HepG2 (cell line): ENCODE data around the gene MTA1. TPM values are rescaled to one million over a fixed set of nuclear protein-coding genes. Genes with fewer than 3 reads are reported as not detected.
A peak's percentile ranks its signal among the peaks of the same experiment; 100 is the strongest.

ENCODE experiments used
- AFF4 ChIP-seq: sonication (generic); formaldehyde crosslinking; IDR thresholded peaks from 2 replicates; pipeline ENCODE4 v1.4.0; 2020; ENCODE audit warnings: missing genetic modification reagents
- CAMTA2 ChIP-seq: sonication (generic); formaldehyde crosslinking; IDR thresholded peaks from 2 replicates; pipeline ENCODE4 v1.4.0; 2020; ENCODE audit warnings: mild to moderate bottlenecking, missing genetic modification reagents, borderline replicate concordance
- DMAP1 ChIP-seq: IDR thresholded peaks from 2 replicates; pipeline ENCODE4 v1.6.1; 2016
- DNMT1 ChIP-seq: sonication (generic); formaldehyde crosslinking; IDR thresholded peaks from 2 replicates; pipeline ENCODE4 v1.5.1; 2020; ENCODE audit warnings: mild to moderate bottlenecking, missing genetic modification reagents
- DRAP1 ChIP-seq: IDR thresholded peaks from 2 replicates; pipeline ENCODE4 v1.6.1; 2016; ENCODE audit warnings: missing genetic modification reagents, missing compliant biosample characterization
- FOXO1 ChIP-seq: sonication (generic); formaldehyde crosslinking; IDR thresholded peaks from 2 replicates; pipeline ENCODE4 v1.4.0; 2020; ENCODE audit warnings: missing genetic modification reagents
- FOXO4 ChIP-seq: sonication (generic); formaldehyde crosslinking; conservative IDR thresholded peaks from 2 replicates; pipeline ENCODE4 v1.8.1; 2023; ENCODE audit warnings: missing genetic modification reagents
- GZF1 ChIP-seq: sonication (generic); formaldehyde crosslinking; IDR thresholded peaks from 2 replicates; pipeline ENCODE4 v1.5.1; 2020; ENCODE audit warnings: mild to moderate bottlenecking, missing genetic modification reagents
- IKZF4 ChIP-seq: sonication (generic); formaldehyde crosslinking; IDR thresholded peaks from 2 replicates; pipeline ENCODE4 v1.5.1; 2020; ENCODE audit warnings: borderline replicate concordance, mild to moderate bottlenecking, low read depth, missing genetic modification reagents; ENCODE audit errors: not compliant biosample characterization
- KMT2B ChIP-seq: IDR thresholded peaks from 2 replicates; pipeline ENCODE4 v1.6.1; 2016; ENCODE audit warnings: missing genetic modification reagents, missing compliant biosample characterization
- MEIS2 ChIP-seq: sonication (generic); formaldehyde crosslinking; IDR thresholded peaks from 2 replicates; pipeline ENCODE4 v1.9.0; 2021; ENCODE audit warnings: mild to moderate bottlenecking, missing genetic modification reagents
- MLX ChIP-seq: IDR thresholded peaks from 2 replicates; pipeline ENCODE4 v1.6.1; 2016
- NFATC3 ChIP-seq: sonication (generic); formaldehyde crosslinking; IDR thresholded peaks from 2 replicates; pipeline ENCODE4 v1.5.1; 2020; ENCODE audit warnings: mild to moderate bottlenecking, missing genetic modification reagents
- SAP130 ChIP-seq: IDR thresholded peaks from 2 replicates; pipeline ENCODE4 v1.6.1; 2016; ENCODE audit warnings: low read depth
- TIGD3 ChIP-seq: sonication (generic); formaldehyde crosslinking; IDR thresholded peaks from 2 replicates; pipeline ENCODE4 v1.5.1; 2020; ENCODE audit warnings: mild to moderate bottlenecking, missing genetic modification reagents, borderline replicate concordance
- ZFY ChIP-seq: sonication (generic); formaldehyde crosslinking; IDR thresholded peaks from 2 replicates; pipeline ENCODE4 v1.4.0; 2020; ENCODE audit warnings: missing genetic modification reagents
- ZNF333 ChIP-seq: sonication (generic); formaldehyde crosslinking; IDR thresholded peaks from 2 replicates; pipeline ENCODE4 v1.4.0; 2020; ENCODE audit warnings: mild to moderate bottlenecking, missing genetic modification reagents, borderline replicate concordance
- ZNF468 ChIP-seq: sonication (generic); formaldehyde crosslinking; IDR thresholded peaks from 2 replicates; pipeline ENCODE4 v1.8.0; 2022; ENCODE audit warnings: mild to moderate bottlenecking, moderate library complexity, missing genetic modification reagents
- ZNF501 ChIP-seq: sonication (generic); formaldehyde crosslinking; IDR thresholded peaks from 2 replicates; pipeline ENCODE4 v1.5.1; 2020; ENCODE audit warnings: mild to moderate bottlenecking, moderate library complexity, missing genetic modification reagents
- ZNF549 ChIP-seq: sonication (generic); formaldehyde crosslinking; IDR thresholded peaks from 2 replicates; pipeline ENCODE4 v1.5.0; 2020; ENCODE audit warnings: missing genetic modification reagents
- ZNF563 ChIP-seq: sonication (generic); formaldehyde crosslinking; IDR thresholded peaks from 2 replicates; pipeline ENCODE4 v1.8.0; 2022; ENCODE audit warnings: mild to moderate bottlenecking, moderate library complexity, missing genetic modification reagents
- ZSCAN31 ChIP-seq: sonication (generic); formaldehyde crosslinking; IDR thresholded peaks from 2 replicates; pipeline ENCODE4 v1.5.0; 2020; ENCODE audit warnings: low read depth, mild to moderate bottlenecking, missing genetic modification reagents
- ZZZ3 ChIP-seq: sonication (generic); formaldehyde crosslinking; IDR thresholded peaks from 2 replicates; pipeline ENCODE4 v1.4.0; 2020; ENCODE audit warnings: missing genetic modification reagents, mild to moderate bottlenecking, borderline replicate concordance
- polyA plus RNA-seq, 8 experiments: library from polyadenylated mRNA; depleted of rRNA in 3 of 8; stranded (reverse) in 7 of 8; unstranded in 1 of 8; fragments of >200 nt; fragmentation: Illumina TruSeq in 4 of 8; extraction: Trizol in 4 of 8; gene quantifications; 2 replicates each; pipeline versions ENCODE4 v1.2.1 to v1.2.3, GENCODE V29; 2011 to 2016; ENCODE audit warnings: low read depth in 4 of 8, missing spikeins in 1 of 8, mixed read lengths in 1 of 8; ENCODE audit not compliant: insufficient read depth in 1 of 8
- total RNA-seq, 5 experiments: library from RNA; depleted of rRNA; stranded (reverse); fragments of >200 nt; fragmentation: Illumina TruSeq; extraction: Trizol; gene quantifications; 2 replicates each; pipeline ENCODE4 v1.2.3, GENCODE V29; 2016; ENCODE audit warnings: low read depth in 1 of 5

MTA1 gene
- total and polyA plus RNA-seq, 2 of the 13 experiments (the other 11 are each of a cell fraction or from before 2014, with no cell fraction given): 35.2 to 85.8 TPM

- TF ChIP-seq FOXO1 (CRISPR knock-in tag) (no peak), KMT2B (CRISPR knock-in tag) (0 out of 2 replicates have a peak, but pooled peaks have one; percentile 38), MLX (CRISPR knock-in tag) (peak; percentile 21; the same call in 1 of the 2 replicates), ZNF549 (no peak), MEIS2 (CRISPR knock-in tag) (peak; percentile 71; the same call in 1 of the 2 replicates), DMAP1 (peak; percentile 95), IKZF4 (CRISPR knock-in tag) (peak; percentile 60), CAMTA2 (CRISPR knock-in tag) (no peak), ZNF501 (no peak), ZZZ3 (CRISPR knock-in tag) (no peak), FOXO4 (CRISPR knock-in tag) (peak; percentile 90; the same call in 1 of the 2 replicates), GZF1 (CRISPR knock-in tag) (no peak), NFATC3 (CRISPR knock-in tag) (no peak), ZNF563 (peak; percentile 87), ZFY (peak; percentile 88), DNMT1 (CRISPR knock-in tag) (no peak), TIGD3 (no peak), DRAP1 (CRISPR knock-in tag) (peak; percentile 43; the same call in 1 of the 2 replicates), AFF4 (no peak), ZNF333 (no peak), ZSCAN31 (CRISPR knock-in tag) (peak; percentile 78; the same call in 1 of the 2 replicates), SAP130 (peak; percentile 78), ZNF468 (CRISPR knock-in tag) (no peak)
Measured at GRCh38 chr14:105419195-105420091, at the start of gene MTA1 (continued).
